Measurements from ENCODE around the gene BRIP1. TPM values are rescaled to one million over a fixed set of nuclear protein-coding genes. Genes with fewer than 3 reads are reported as not detected.

BRIP1 gene
- total and polyA plus RNA-seq, 2 experiments from 2014 or later = 8.0 to 23.1 TPM

GRCh38 chr17:61839300-61839786 is 24.0 kb downstream of the BRIP1 start (continued):
- TF ChIP-seq, protein P1, sequence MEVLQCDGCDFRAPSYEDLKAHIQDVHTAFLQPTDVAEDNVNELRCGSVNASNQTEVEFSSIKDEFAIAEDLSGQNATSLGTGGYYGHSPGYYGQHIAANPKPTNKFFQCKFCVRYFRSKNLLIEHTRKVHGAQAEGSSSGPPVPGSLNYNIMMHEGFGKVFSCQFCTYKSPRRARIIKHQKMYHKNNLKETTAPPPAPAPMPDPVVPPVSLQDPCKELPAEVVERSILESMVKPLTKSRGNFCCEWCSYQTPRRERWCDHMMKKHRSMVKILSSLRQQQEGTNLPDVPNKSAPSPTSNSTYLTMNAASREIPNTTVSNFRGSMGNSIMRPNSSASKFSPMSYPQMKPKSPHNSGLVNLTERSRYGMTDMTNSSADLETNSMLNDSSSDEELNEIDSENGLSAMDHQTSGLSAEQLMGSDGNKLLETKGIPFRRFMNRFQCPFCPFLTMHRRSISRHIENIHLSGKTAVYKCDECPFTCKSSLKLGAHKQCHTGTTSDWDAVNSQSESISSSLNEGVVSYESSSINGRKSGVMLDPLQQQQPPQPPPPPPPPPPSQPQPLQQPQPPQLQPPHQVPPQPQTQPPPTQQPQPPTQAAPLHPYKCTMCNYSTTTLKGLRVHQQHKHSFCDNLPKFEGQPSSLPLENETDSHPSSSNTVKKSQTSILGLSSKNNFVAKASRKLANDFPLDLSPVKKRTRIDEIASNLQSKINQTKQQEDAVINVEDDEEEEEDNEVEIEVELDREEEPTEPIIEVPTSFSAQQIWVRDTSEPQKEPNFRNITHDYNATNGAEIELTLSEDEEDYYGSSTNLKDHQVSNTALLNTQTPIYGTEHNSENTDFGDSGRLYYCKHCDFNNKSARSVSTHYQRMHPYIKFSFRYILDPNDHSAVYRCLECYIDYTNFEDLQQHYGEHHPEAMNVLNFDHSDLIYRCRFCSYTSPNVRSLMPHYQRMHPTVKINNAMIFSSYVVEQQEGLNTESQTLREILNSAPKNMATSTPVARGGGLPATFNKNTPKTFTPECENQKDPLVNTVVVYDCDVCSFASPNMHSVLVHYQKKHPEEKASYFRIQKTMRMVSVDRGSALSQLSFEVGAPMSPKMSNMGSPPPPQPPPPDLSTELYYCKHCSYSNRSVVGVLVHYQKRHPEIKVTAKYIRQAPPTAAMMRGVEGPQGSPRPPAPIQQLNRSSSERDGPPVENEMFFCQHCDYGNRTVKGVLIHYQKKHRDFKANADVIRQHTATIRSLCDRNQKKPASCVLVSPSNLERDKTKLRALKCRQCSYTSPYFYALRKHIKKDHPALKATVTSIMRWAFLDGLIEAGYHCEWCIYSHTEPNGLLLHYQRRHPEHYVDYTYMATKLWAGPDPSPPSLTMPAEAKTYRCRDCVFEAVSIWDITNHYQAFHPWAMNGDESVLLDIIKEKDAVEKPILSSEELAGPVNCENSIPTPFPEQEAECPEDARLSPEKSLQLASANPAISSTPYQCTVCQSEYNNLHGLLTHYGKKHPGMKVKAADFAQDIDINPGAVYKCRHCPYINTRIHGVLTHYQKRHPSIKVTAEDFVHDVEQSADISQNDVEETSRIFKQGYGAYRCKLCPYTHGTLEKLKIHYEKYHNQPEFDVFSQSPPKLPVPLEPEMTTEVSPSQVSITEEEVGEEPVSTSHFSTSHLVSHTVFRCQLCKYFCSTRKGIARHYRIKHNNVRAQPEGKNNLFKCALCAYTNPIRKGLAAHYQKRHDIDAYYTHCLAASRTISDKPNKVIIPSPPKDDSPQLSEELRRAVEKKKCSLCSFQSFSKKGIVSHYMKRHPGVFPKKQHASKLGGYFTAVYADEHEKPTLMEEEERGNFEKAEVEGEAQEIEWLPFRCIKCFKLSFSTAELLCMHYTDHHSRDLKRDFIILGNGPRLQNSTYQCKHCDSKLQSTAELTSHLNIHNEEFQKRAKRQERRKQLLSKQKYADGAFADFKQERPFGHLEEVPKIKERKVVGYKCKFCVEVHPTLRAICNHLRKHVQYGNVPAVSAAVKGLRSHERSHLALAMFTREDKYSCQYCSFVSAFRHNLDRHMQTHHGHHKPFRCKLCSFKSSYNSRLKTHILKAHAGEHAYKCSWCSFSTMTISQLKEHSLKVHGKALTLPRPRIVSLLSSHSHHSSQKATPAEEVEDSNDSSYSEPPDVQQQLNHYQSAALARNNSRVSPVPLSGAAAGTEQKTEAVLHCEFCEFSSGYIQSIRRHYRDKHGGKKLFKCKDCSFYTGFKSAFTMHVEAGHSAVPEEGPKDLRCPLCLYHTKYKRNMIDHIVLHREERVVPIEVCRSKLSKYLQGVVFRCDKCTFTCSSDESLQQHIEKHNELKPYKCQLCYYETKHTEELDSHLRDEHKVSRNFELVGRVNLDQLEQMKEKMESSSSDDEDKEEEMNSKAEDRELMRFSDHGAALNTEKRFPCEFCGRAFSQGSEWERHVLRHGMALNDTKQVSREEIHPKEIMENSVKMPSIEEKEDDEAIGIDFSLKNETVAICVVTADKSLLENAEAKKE (CRISPR knock-in tag; IDR thresholded peaks at IDR 0.05) = no peak
- TF ChIP-seq NANOG (IDR thresholded peaks at IDR 0.05; ENCODE audit: borderline replicate concordance) (no peak), POLR2AphosphoS5 (IDR thresholded peaks at IDR 0.05; ENCODE audit: low read depth) (no peak), EZH2 (IDR thresholded peaks at IDR 0.05; ENCODE audit: low read depth, unreplicated experiment) (no peak)

GRCh38 chr17:61837175-61838051 is 25.9 kb downstream of the BRIP1 start:
- no peaks in the 10 kb centered on the region for H3K9me2 ChIP-seq (ENCODE audit: insufficient read depth)
- H3K27me3 ChIP-seq (ENCODE audit: insufficient read depth) = no peaks in the 10 kb centered on the region
- no peak overlapping the region for H3K27ac ChIP-seq (ENCODE audit: low read depth)
- TF ChIP-seq, protein P2, sequence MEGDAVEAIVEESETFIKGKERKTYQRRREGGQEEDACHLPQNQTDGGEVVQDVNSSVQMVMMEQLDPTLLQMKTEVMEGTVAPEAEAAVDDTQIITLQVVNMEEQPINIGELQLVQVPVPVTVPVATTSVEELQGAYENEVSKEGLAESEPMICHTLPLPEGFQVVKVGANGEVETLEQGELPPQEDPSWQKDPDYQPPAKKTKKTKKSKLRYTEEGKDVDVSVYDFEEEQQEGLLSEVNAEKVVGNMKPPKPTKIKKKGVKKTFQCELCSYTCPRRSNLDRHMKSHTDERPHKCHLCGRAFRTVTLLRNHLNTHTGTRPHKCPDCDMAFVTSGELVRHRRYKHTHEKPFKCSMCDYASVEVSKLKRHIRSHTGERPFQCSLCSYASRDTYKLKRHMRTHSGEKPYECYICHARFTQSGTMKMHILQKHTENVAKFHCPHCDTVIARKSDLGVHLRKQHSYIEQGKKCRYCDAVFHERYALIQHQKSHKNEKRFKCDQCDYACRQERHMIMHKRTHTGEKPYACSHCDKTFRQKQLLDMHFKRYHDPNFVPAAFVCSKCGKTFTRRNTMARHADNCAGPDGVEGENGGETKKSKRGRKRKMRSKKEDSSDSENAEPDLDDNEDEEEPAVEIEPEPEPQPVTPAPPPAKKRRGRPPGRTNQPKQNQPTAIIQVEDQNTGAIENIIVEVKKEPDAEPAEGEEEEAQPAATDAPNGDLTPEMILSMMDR (conservative IDR thresholded peaks at IDR 0.05; ENCODE audit: low read depth in 2 of 2) = peak; percentile 79 to 81
- no peak for TF ChIP-seq ETS1 (IDR thresholded peaks at IDR 0.05)
- H3K4me2 ChIP-seq = no peak overlapping the region
- H4K20me1 ChIP-seq (replicated peaks; ENCODE audit: insufficient read depth) = no peaks in the 10 kb centered on the region; the same call in 1 of the 2 replicates
- H3K79me2 ChIP-seq (replicated peaks; ENCODE audit: insufficient read depth) = no peaks in the 10 kb centered on the region
- Mint-ChIP-seq H3K9me3 (no peaks in the 10 kb centered on the region), H3K4me1 (no peaks in the 10 kb centered on the region), H3K36me3 (ENCODE audit: low read depth) (peaks cover 6% of the 10 kb centered on the region; the same call in 2 of the 3 replicates), H3K27ac (no peak overlapping the region), H3K4me3 (no peak overlapping the region), H3K27me3 (ENCODE audit: insufficient read depth, low read depth, poor library complexity) (no peaks in the 10 kb centered on the region)
- peak; percentile 72 for ATAC-seq
- DNase-seq (ENCODE audit: low spot score) = peak; percentile 83
- H3K4me3 ChIP-seq = no peak overlapping the region
- H2AFZ ChIP-seq = no peak overlapping the region
- H3K36me3 ChIP-seq (ENCODE audit: insufficient read depth) = no peaks in the 10 kb centered on the region
- no peaks in the 10 kb centered on the region for H3K4me1 ChIP-seq (ENCODE audit: insufficient read depth)
- H3F3A ChIP-seq (replicated peaks; ENCODE audit: low read depth) = no peaks in the 10 kb centered on the region

Measured in GM23338 (cell line).